Heart left ventricle (tissue), 16 donors: ENCODE results near the gene MGP. TPM values are rescaled to one million over a fixed set of nuclear protein-coding genes. Genes with fewer than 3 reads are reported as not detected.
A peak's percentile ranks its signal among the peaks of the same experiment; 100 is the strongest.

Experiments
- ATAC-seq, 4 donors: fragments of 200-7000 bp; cut with Tn5 transposase; one replicate each; pipeline ENCODE4 v1.9.1; 2020 to 2022; ENCODE audit warnings: moderate library complexity in 4 of 4, mild to moderate bottlenecking in 3 of 4, moderate number of reproducible peaks in 1 of 4
- DNase-seq, 5 donors: peaks; one replicate each; pipeline ENCODE4 v3.0.0-alpha.2; 2020
- H3K27ac ChIP-seq, 12 donors: fragments of 200-600 bp; sonication (generic) in 4 of 12; one replicate each; pipeline versions ENCODE4 v1.5.0 to v1.8.0; 2016 to 2022; ENCODE audit warnings: mild to moderate bottlenecking in 2 of 12
- H3K27me3 ChIP-seq, 9 donors: fragments of 200-600 bp; sonication (generic) in 2 of 9; one replicate each; pipeline versions ENCODE4 v1.5.1 to v1.8.0; 2016 to 2022; ENCODE audit warnings: mild to moderate bottlenecking in 3 of 9
- H3K36me3 ChIP-seq, 9 donors: fragments of 200-600 bp; sonication (generic) in 2 of 9; one replicate each; pipeline versions ENCODE4 v1.5.0 to v1.8.0; 2018 to 2022; ENCODE audit warnings: mild to moderate bottlenecking in 2 of 9
- H3K4me1 ChIP-seq, 12 donors: fragments of 200-600 bp; sonication (generic) in 4 of 12; one replicate each; pipeline versions ENCODE4 v1.5.0 to v1.8.0; 2016 to 2022; ENCODE audit warnings: mild to moderate bottlenecking in 3 of 12
- H3K4me3 ChIP-seq, 12 donors: fragments of 200-600 bp; sonication (generic) in 4 of 12; one replicate each; pipeline versions ENCODE4 v1.5.0 to v1.8.0; 2017 to 2022; ENCODE audit warnings: mild to moderate bottlenecking in 9 of 12, moderate library complexity in 4 of 12
- H3K9me3 ChIP-seq, 12 donors: fragments of 200-600 bp; sonication (generic) in 4 of 12; one replicate each; pipeline versions ENCODE4 v1.5.0 to v1.8.0; 2016 to 2022; ENCODE audit warnings: mild to moderate bottlenecking in 1 of 12
- POLR2A ChIP-seq, 2 donors: fragments of 450-650 bp; IDR thresholded peaks; one replicate each; pipeline ENCODE4 v1.6.1; 2017; ENCODE audit warnings: antibody characterized with exemption in 2 of 2, mild to moderate bottlenecking in 2 of 2, moderate library complexity in 2 of 2
- WGBS, 4 donors: extraction: QIAGEN DNeasy Blood & Tissue Kit in 2 of 4; methylation state at CpG; one replicate each; pipeline versions ENCODE4 v1.1.5 to v1.1.7; 2013 to 2018; 5-methylcytosine and 5-hydroxymethylcytosine counted together
- intact Hi-C, 10 donors: fragments of 100-400 bp; cut with DNase I; formaldehyde crosslinking; loops; one replicate each; pipeline versions ENCODE4 v1.11.1 to v1.14.2; 2022
- polyA plus RNA-seq, 2 donors: library from polyadenylated mRNA; stranded (reverse); fragments of 200-250 nt; gene quantifications; one replicate each; pipeline ENCODE4 v1.2.3, GENCODE V29; 2013
- total RNA-seq, 9 donors: library from RNA; depleted of rRNA in 2 of 9; stranded (reverse); fragments of >200 nt in 2 of 9; fragmentation: NEBNext Ultra II Directional in 3 of 9; extraction: Animal tissue kit (Norgen Biotek cat#: 25700) in 3 of 9; gene quantifications; one replicate each; pipeline versions ENCODE4 v1.1.0 to v1.2.4, GENCODE V29; 2016 to 2023
- TF ChIP-seq, protein P1 (sequence below), 12 donors: fragments of 200-600 bp; sonication (generic) in 4 of 12; IDR thresholded peaks; one replicate each; pipeline versions ENCODE4 v1.5.0 to v1.8.0; 2018 to 2022; ENCODE audit warnings: antibody characterized with exemption in 12 of 12, mild to moderate bottlenecking in 5 of 12
- donor health status: ischemic (EF 13 %, LVEDD 7.1; RV severe dilation, severe dysfunction).
- donor health status: healthy with polysubstance abuse.
- donor health status: DM: no; HTN: yes; CAD: no.
- donor health status: DM: no; HTN: no; CAD: no.
- donor health status: ischemic (EF 25% LVEDD 6.9; RV normal size, moderate dysfunction).
- donor health status: ischemic (EF 25% LVEDD 5.7; RV mildly dilated, moderate dysfunction).
- donor health status: healthy.
- donor health status: DM: yes; HTN: yes; CAD: no.
- donor health status: ischemic (EF 35%, LVEDD 5.7; RV mildly dilated, moderate dysfunction).
- donor health status: nonischemic (EF 11% LVEDD 7.7; RV severe dilation, severe dysfunction).
- donor health status: DM: yes; HTN: yes; CAD: no.
- donor health status: PGD.
- donor health status: ischemic (EF 29% LVEDD 5.4; RV normal size, mild dysfunction).
- donor health status: nonischemic (EF 23%, LVEDD 6.1; RV moderate dilation, normal function).

The MGP gene
- total and polyA plus RNA-seq, 11 donors, result 142 to 651 (median 255) TPM

DNA sequence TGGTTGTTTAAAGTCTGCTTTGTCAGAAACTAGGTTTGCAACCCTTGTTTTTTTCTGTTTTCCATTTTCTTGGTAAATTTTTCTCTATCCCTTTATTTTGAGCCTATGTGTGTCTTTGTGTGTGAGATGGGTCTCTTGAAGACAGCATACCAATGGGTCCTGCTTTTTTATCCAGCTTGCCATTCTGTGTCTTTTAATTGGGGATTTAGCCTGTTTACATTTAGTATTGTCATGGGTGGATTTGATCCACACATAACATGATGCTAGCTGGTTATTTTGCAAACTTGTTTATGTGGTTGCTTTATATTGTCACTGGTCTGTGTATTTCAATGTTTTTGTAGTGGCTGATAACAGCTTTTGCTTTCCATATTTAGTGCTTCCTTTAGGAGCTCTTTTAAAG is 25.2 kb downstream of the MGP start:
- Histone ChIP-seq H3K4me1 (no peaks in the 10 kb centered on the region), H3K27me3 (no peaks in the 10 kb centered on the region), H3K36me3 (no peaks in the 10 kb centered on the region), H3K9me3 (peaks cover 0 to 32% (median 14%) of the 10 kb centered on the region in 12 donors), H3K4me3 (no peak overlapping the region), H3K27ac (no peak overlapping the region)
- DNase-seq (no peak), ATAC-seq (no peak)
- no peak for TF ChIP-seq POLR2A (IDR thresholded peaks at IDR 0.05)
- TF ChIP-seq, protein P1, sequence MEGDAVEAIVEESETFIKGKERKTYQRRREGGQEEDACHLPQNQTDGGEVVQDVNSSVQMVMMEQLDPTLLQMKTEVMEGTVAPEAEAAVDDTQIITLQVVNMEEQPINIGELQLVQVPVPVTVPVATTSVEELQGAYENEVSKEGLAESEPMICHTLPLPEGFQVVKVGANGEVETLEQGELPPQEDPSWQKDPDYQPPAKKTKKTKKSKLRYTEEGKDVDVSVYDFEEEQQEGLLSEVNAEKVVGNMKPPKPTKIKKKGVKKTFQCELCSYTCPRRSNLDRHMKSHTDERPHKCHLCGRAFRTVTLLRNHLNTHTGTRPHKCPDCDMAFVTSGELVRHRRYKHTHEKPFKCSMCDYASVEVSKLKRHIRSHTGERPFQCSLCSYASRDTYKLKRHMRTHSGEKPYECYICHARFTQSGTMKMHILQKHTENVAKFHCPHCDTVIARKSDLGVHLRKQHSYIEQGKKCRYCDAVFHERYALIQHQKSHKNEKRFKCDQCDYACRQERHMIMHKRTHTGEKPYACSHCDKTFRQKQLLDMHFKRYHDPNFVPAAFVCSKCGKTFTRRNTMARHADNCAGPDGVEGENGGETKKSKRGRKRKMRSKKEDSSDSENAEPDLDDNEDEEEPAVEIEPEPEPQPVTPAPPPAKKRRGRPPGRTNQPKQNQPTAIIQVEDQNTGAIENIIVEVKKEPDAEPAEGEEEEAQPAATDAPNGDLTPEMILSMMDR (IDR thresholded peaks at IDR 0.05), result no peak
- intact Hi-C loops, result no loop called here

DNA sequence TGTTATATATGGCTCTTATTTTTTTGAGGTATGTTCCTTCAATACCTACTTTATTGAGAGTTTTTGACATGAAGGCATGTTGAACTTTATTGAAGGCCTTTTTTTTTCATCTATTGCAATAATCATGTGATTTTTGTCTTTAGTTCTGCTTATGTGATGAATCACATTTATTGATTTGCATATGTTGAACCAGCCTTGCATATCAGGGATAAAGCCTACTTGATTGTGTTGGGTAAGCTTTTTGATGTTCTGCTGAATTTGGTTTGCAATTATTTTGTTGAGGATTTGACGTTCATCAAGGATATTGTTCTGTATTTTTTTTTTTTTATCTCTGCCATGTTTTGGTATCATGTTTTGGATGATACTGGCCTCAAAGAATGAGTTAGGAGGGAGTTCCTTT is 27.1 kb downstream of the MGP start:
- H3K4me1 ChIP-seq, result peaks cover 0 to 14% (median 7%) of the 10 kb centered on the region in 12 donors
- intact Hi-C loops, result no loop called here
- no peaks in the 10 kb centered on the region for H3K36me3 ChIP-seq
- H3K27me3 ChIP-seq, result no peaks in the 10 kb centered on the region
- DNase-seq (no peak), ATAC-seq (no peak)
- peaks cover 0 to 32% (median 14%) of the 10 kb centered on the region in 12 donors for H3K9me3 ChIP-seq
- no peak overlapping the region for H3K27ac ChIP-seq
- 90 to 99% (median 91%) methylated on average over 1 of the region's 1 CpG for WGBS, 4 donors
- H3K4me3 ChIP-seq, result no peak overlapping the region
- TF ChIP-seq, protein P1 (IDR thresholded peaks at IDR 0.05), result no peak
- no peak for TF ChIP-seq POLR2A (IDR thresholded peaks at IDR 0.05)

DNA sequence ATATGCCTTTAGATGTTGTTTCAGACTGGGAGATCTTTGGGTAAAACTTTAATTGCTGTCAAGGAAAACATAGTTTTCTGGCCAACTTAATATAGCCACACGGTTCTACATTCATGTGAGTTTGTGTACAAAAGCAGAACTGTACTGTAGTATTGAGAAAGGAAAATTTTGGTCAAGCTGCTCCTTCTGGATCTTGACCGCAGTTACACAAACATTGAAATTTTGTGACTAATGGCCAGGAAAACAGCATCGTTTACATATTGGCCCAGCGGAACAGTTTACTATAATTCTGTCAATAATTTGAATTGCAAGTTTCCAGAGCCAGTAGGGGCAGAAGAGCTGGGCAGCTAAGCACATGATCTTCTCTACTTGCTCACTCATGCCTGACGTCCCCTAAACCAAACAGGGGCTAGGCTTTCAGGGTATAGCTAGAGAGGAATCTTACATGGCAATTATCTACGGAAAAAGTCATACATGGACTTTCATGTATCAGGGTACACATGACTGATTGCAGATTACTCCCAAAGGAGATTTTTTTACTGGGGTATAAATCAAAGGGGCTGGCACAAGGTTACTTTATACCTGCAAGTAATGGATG is 31.0 kb downstream of the MGP start:
- ATAC-seq, result peak in 2 of 4 donors; percentile 46 to 54
- intact Hi-C loops, result no loop called here
- Histone ChIP-seq H3K9me3 (peaks cover 0 to 13% (median 2%) of the 10 kb centered on the region in 12 donors), H3K4me1 (peaks cover 0 to 21% (median 7%) of the 10 kb centered on the region in 12 donors), H3K27ac (peak overlapping the region in 6 of 12 donors; percentile 14 to 63 (median 44)), H3K27me3 (no peaks in the 10 kb centered on the region), H3K4me3 (no peak overlapping the region), H3K36me3 (no peaks in the 10 kb centered on the region)
- WGBS, 4 donors, result 72 to 76% (median 75%) methylated on average over 6 of the region's 6 CpGs
- no peak for TF ChIP-seq POLR2A (IDR thresholded peaks at IDR 0.05)
- TF ChIP-seq, protein P1 (IDR thresholded peaks at IDR 0.05), result no peak
- no peak for DNase-seq

DNA sequence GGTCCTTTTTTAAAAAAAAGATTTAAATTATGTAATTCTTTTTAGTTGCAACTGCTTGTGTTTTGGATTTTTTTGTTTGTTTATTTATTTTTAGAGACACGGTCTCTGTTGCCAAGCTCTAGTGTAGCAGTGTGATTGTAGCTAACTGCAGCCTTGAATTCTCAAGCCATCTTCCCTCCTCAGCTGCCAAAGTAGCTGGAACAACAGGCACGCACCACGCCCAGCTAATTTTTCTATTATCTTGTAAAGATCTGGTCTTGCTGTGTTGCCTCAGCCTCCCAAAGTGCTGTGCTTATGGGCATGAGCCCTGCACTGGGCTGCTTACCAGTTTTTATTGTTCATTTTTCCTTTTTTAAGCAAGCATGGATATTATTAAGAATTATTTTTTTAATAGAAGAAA is 31.7 kb downstream of the MGP start:
- no peak for TF ChIP-seq POLR2A (IDR thresholded peaks at IDR 0.05)
- TF ChIP-seq, protein P1 (IDR thresholded peaks at IDR 0.05), result no peak
- WGBS, 4 donors, result 13 to 49% (median 19%) methylated on average over 3 of the region's 3 CpGs
- peak in 2 of 5 donors; percentile 30 to 32 for DNase-seq
- no peak overlapping the region for H3K4me3 ChIP-seq
- peak overlapping the region in 7 of 12 donors; percentile 5 to 63 (median 39) for H3K27ac ChIP-seq
- H3K4me1 ChIP-seq, result peaks cover 0 to 26% (median 8%) of the 10 kb centered on the region in 12 donors
- H3K9me3 ChIP-seq, result peaks cover 0 to 9% (median 0%) of the 10 kb centered on the region in 12 donors
- peak in 2 of 4 donors; percentile 30 to 43 for ATAC-seq
- H3K36me3 ChIP-seq, result no peaks in the 10 kb centered on the region
- intact Hi-C loops, result no loop called here
- H3K27me3 ChIP-seq, result no peaks in the 10 kb centered on the region
